ENCODE results near the gene MT1A.
"Not testable (repeated sequence)": the region's sequence is repeated elsewhere in the genome, so short reads cannot be mapped to it uniquely, and the experiment has no call there.

Gene MT1A

GRCh38 chr16:56610017-56610608 lies 28.4 kb upstream of the MT1A start:
- DNase-seq (ENCODE audit: low read depth in 1 of 2, low spot score in 1 of 2) = peak; percentile 50 to 67

- DNase-seq (ENCODE audit: low read depth in 1 of 2, low spot score in 1 of 2) = no peak
Measured at GRCh38 chr16:56610609-56611111, 27.8 kb upstream of the MT1A start.

GRCh38 chr16:56611281-56611833 lies 27.1 kb upstream of the MT1A start:
- no peak for DNase-seq (ENCODE audit: low read depth in 1 of 2, low spot score in 1 of 2)

GRCh38 chr16:56613706-56614105 lies 24.8 kb upstream of the MT1A start:
- DNase-seq (ENCODE audit: low read depth in 1 of 2, low spot score in 1 of 2) = no peak

GRCh38 chr16:56614549-56614991 lies 23.9 kb upstream of the MT1A start:
- DNase-seq (ENCODE audit: low read depth in 1 of 2, low spot score in 1 of 2) = peak in 1 of 2 donors; percentile 19

GRCh38 chr16:56615353-56615752 lies 23.1 kb upstream of the MT1A start:
- no peak for DNase-seq (ENCODE audit: low read depth in 1 of 2, low spot score in 1 of 2)

- no peak for DNase-seq (ENCODE audit: low read depth in 1 of 2, low spot score in 1 of 2)
Measured at GRCh38 chr16:56616608-56617211, 21.8 kb upstream of the MT1A start.

GRCh38 chr16:56617212-56618085 lies 21.0 kb upstream of the MT1A start:
- peak in 1 of 2 donors; percentile 33 for DNase-seq (ENCODE audit: low read depth in 1 of 2, low spot score in 1 of 2)

- no peak for DNase-seq (ENCODE audit: low read depth in 1 of 2, low spot score in 1 of 2)
Measured at GRCh38 chr16:56618138-56618537, 20.3 kb upstream of the MT1A start.

- no peak for DNase-seq (ENCODE audit: low read depth in 1 of 2, low spot score in 1 of 2)
Measured at GRCh38 chr16:56620339-56620897, 18.0 kb upstream of the MT1A start.

- not testable (repeated sequence) for DNase-seq (ENCODE audit: low read depth in 1 of 2, low spot score in 1 of 2)
Measured at GRCh38 chr16:56621665-56622445, 16.6 kb upstream of the MT1A start.

GRCh38 chr16:56623184-56623583 lies 15.3 kb upstream of the MT1A start:
- DNase-seq (ENCODE audit: low read depth in 1 of 2, low spot score in 1 of 2) = not testable (repeated sequence)

- DNase-seq (ENCODE audit: low read depth in 1 of 2, low spot score in 1 of 2) = no peak
Measured at GRCh38 chr16:56623637-56624036, 14.8 kb upstream of the MT1A start.

- peak in 1 of 2 donors; percentile 59 for DNase-seq (ENCODE audit: low read depth in 1 of 2, low spot score in 1 of 2)
Measured at GRCh38 chr16:56625140-56625942, 13.1 kb upstream of the MT1A start, which contains the start of gene MT1E. MT1E (plus strand) TSS chr16:56625781; CDS start chr16:56625852, 71 bp downstream.

- DNase-seq (ENCODE audit: low read depth in 1 of 2, low spot score in 1 of 2) = no peak
Measured at GRCh38 chr16:56625943-56626654, 12.4 kb upstream of the MT1A start.

GRCh38 chr16:56626685-56627084 lies 11.8 kb upstream of the MT1A start:
- DNase-seq (ENCODE audit: low read depth in 1 of 2, low spot score in 1 of 2) = no peak

GRCh38 chr16:56628486-56629350 lies 9.7 kb upstream of the MT1A start:
- no peak for DNase-seq (ENCODE audit: low read depth in 1 of 2, low spot score in 1 of 2)

GRCh38 chr16:56629531-56629930 lies 8.9 kb upstream of the MT1A start:
- no peak for DNase-seq (ENCODE audit: low read depth in 1 of 2, low spot score in 1 of 2)

All from activated CD4-positive, alpha-beta T cell treated with anti-CD3 and anti-CD28 coated beads, Interleukin-2, amount 50 U/mL, for 24 hours (primary cell).